ENCODE results near the gene MYO16.

- TF ChIP-seq CTCF (conservative IDR thresholded peaks at IDR 0.05) (no peak), ZFX (IDR thresholded peaks at IDR 0.05) (no peak)
Measured at GRCh38 chr13:109220631-109221030, 591.2 kb downstream of the MYO16 start.

Measured in C4-2B (cell line).